Breast epithelium (tissue), 3 donors: ENCODE measurements around the gene DNAH10.

Source experiments
- POLR2A ChIP-seq: fragments of 450-650 bp; IDR thresholded peaks from one replicate; pipeline ENCODE4 v1.6.1; 2016; ENCODE audit warnings: antibody characterized with exemption, mild to moderate bottlenecking, moderate library complexity
- POLR2AphosphoS5 ChIP-seq, 3 donors: sonication (generic); formaldehyde crosslinking; IDR thresholded peaks; one replicate each; pipeline ENCODE4 v1.6.1; 2017; ENCODE audit warnings: antibody characterized with exemption in 3 of 3
- TF ChIP-seq, protein P1 (sequence below), 3 donors: fragments of 450-650 bp; IDR thresholded peaks; one replicate each; pipeline ENCODE4 v1.5.1; 2016 to 2017; ENCODE audit warnings: antibody characterized with exemption in 3 of 3, mild to moderate bottlenecking in 3 of 3, moderate library complexity in 3 of 3

DNA sequence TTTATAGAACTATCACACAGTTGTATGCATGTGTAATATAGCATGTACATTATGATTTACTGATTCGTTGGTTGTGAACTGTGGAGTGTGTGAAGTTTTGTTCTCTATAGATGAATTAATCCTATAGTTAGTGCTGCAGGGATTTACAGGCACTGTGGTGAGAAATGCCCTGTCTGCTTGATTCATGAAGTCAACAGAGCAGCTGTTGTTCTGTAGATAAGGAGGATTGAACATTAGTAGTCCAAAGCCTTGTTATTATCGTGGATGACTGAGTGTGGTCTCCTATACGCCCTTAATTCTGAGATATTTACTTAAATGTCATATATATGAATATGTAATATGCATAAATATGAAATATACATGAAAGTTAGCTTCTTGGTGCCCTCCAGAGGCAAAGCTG is 98.3 kb downstream of the DNAH10 start:
- TF ChIP-seq, protein P1, sequence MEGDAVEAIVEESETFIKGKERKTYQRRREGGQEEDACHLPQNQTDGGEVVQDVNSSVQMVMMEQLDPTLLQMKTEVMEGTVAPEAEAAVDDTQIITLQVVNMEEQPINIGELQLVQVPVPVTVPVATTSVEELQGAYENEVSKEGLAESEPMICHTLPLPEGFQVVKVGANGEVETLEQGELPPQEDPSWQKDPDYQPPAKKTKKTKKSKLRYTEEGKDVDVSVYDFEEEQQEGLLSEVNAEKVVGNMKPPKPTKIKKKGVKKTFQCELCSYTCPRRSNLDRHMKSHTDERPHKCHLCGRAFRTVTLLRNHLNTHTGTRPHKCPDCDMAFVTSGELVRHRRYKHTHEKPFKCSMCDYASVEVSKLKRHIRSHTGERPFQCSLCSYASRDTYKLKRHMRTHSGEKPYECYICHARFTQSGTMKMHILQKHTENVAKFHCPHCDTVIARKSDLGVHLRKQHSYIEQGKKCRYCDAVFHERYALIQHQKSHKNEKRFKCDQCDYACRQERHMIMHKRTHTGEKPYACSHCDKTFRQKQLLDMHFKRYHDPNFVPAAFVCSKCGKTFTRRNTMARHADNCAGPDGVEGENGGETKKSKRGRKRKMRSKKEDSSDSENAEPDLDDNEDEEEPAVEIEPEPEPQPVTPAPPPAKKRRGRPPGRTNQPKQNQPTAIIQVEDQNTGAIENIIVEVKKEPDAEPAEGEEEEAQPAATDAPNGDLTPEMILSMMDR (IDR thresholded peaks at IDR 0.05): no peak
- TF ChIP-seq POLR2A (no peak), POLR2AphosphoS5 (IDR thresholded peaks at IDR 0.05) (no peak)
